SK-N-SH (cell line): Measurements from ENCODE around the gene TLCD4.

Experiments
- CHD2 ChIP-seq: fragments of 150-350 bp; IDR thresholded peaks from 2 replicates; pipeline ENCODE4 v1.6.1; 2018; ENCODE audit warnings: low read length; ENCODE audit not compliant: partially characterized antibody
- TEAD4 ChIP-seq: IDR thresholded peaks from 2 replicates; pipeline ENCODE4 v1.4.0; 2012; ENCODE audit warnings: mild to moderate bottlenecking, borderline replicate concordance; ENCODE audit not compliant: insufficient read depth

- TF ChIP-seq CHD2 (no peak), TEAD4 (no peak)
Measured at GRCh38 chr1:95069710-95070093, 47.5 kb upstream of the TLCD4 start.
